Measurements from ENCODE around the gene MGAM2. TPM values are rescaled to one million over a fixed set of nuclear protein-coding genes. Genes with fewer than 3 reads are reported as not detected.

The MGAM2 gene
- total and polyA plus RNA-seq, 2 of the 4 experiments (the other 2 are of a cell fraction): not detected

DNA sequence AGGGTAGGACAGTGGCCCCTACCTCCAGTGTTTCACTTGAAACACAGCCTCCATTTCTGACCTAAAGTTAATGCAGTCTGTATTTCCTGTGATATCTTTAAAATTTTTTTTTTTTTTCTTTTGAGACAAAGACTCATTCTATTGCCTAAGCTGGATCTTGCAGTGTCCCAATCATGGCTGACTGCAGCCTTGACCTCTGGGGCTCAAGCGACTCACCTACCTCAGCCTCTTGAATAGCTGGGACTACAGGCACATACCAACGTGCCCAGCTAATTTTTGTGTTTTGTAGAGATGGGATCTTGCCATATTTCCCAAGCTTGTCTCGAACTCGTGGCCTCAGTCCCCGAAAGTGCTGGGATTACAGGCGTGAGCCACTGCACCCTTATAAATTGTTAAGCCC lies 16.7 kb upstream of the MGAM2 start:
- H4K91ac ChIP-seq (ENCODE audit: insufficient read depth, low read depth, low read length): no peak overlapping the region
- peaks cover 4% of the 10 kb centered on the region for H3K9me3 ChIP-seq (ENCODE audit: control insufficient read depth, insufficient read depth, low read length)
- no peak overlapping the region for H3K14ac ChIP-seq (replicated peaks; ENCODE audit: low read depth, low read length)
- no peaks in the 10 kb centered on the region for H3K27me3 ChIP-seq (ENCODE audit: control insufficient read depth, insufficient read depth, low read length)
- in situ Hi-C loops (cut with MboI; ENCODE audit: low sequenced_read_pairs) (loop anchor here (5.0 kb wide), 1 partner anchor 33 kb away; no protein-coding TSS in a partner anchor), dilution Hi-C loops (cut with HindIII; ENCODE audit: low sequenced_read_pairs, unreplicated experiment) (no loop called here), intact Hi-C loops (cut with micrococcal nuclease) (loop anchor here (1.0 kb wide), 1 partner anchor 31 kb away; no protein-coding TSS in a partner anchor)
- H3K27ac ChIP-seq (ENCODE audit: insufficient read depth, low read length): no peak overlapping the region
- no peaks in the 10 kb centered on the region for H3K79me1 ChIP-seq (ENCODE audit: low read depth in 1 of 2, low read length in 2 of 2)
- H3K4ac ChIP-seq (ENCODE audit: low read depth, low read length): no peak overlapping the region
- no peak overlapping the region for H4K8ac ChIP-seq (ENCODE audit: low read depth in 2 of 2, low read length in 2 of 2)
- H3K4me1 ChIP-seq (ENCODE audit: control insufficient read depth, insufficient read depth, low read length): no peaks in the 10 kb centered on the region
- H2BK5ac ChIP-seq (ENCODE audit: low read depth, low read length, poor library complexity, severe bottlenecking): no peak overlapping the region
- TF ChIP-seq MAFK (IDR thresholded peaks at IDR 0.05; ENCODE audit: low read depth, low read length) (no peak), POLR2A (IDR thresholded peaks at IDR 0.05; ENCODE audit: low read depth, low read length) (no peak), CEBPB (IDR thresholded peaks at IDR 0.05; ENCODE audit: low read depth, low read length) (no peak), ELK1 (IDR thresholded peaks at IDR 0.05; ENCODE audit: borderline replicate concordance, low read depth, low read length) (no peak), MXI1 (IDR thresholded peaks at IDR 0.05; ENCODE audit: borderline replicate concordance, low read depth, low read length) (no peak)
- no peak overlapping the region for H4K5ac ChIP-seq (ENCODE audit: low read depth, low read length)
- no peak overlapping the region for H3K4me3 ChIP-seq (ENCODE audit: insufficient read depth, low read depth, low read length)
- H2BK20ac ChIP-seq (ENCODE audit: low read depth, low read length): no peak overlapping the region
- ChIA-PET CTCF (no interaction called here), POLR2A (ENCODE audit: unreplicated experiment) (no interaction called here)
- H3K4me2 ChIP-seq (ENCODE audit: low read depth, low read length): no peak overlapping the region
- H4K20me1 ChIP-seq (ENCODE audit: insufficient read depth, low read length): no peaks in the 10 kb centered on the region
- no CpG with 5 or more reads among the region's 6 CpGs for WGBS, 2 experiments (ENCODE audit: extremely low coverage in 2 of 2, insufficient read length in 1 of 2)
- no peak overlapping the region for H3K56ac ChIP-seq (ENCODE audit: extremely low read depth, insufficient read depth, low read length)
- no peak overlapping the region for H2BK15ac ChIP-seq (ENCODE audit: low read depth, low read length)
- H2AK5ac ChIP-seq (ENCODE audit: low read depth, low read length): no peak overlapping the region
- no peaks in the 10 kb centered on the region for H3K36me3 ChIP-seq (ENCODE audit: control insufficient read depth, insufficient read depth, low read length)
- no peak overlapping the region for H3K9ac ChIP-seq (ENCODE audit: low read depth, low read length)
- DNase-seq: no peak
- H2AK9ac ChIP-seq (replicated peaks; ENCODE audit: low read depth, low read length, poor library complexity): no peak overlapping the region
- H3K18ac ChIP-seq (ENCODE audit: low read depth, low read length): no peak overlapping the region
- no peak overlapping the region for H2BK120ac ChIP-seq (ENCODE audit: low read depth, low read length)
- no peaks in the 10 kb centered on the region for H3K9me1 ChIP-seq (ENCODE audit: insufficient read depth, low read length)
- no peak overlapping the region for H2AFZ ChIP-seq (replicated peaks; ENCODE audit: low read length, poor library complexity)
- no TSS peak for BruUV-seq (replicated peaks)
- no peak for ATAC-seq (ENCODE audit: low read depth)
- H3K23ac ChIP-seq (ENCODE audit: low read depth, low read length): no peak overlapping the region

Measured in IMR-90 (cell line).